ENCODE measurements around the gene SMYD3. TPM values are rescaled to one million over a fixed set of nuclear protein-coding genes. Genes with fewer than 3 reads are reported as not detected.

Gene SMYD3
- total and polyA plus RNA-seq, 4 donors, result 10.5 to 40.1 (median 32.5) TPM

- 50 to 76% methylated on average over 4 of the region's 4 CpGs for WGBS, 2 donors
- Histone ChIP-seq H3K4me1 (ENCODE audit: control insufficient read depth in 5 of 5, insufficient read depth in 5 of 5, low read length in 5 of 5) (no peaks in the 10 kb centered on the region), H3K9me3 (ENCODE audit: control insufficient read depth in 4 of 4, insufficient read depth in 3 of 4, low read length in 3 of 4) (no peaks in the 10 kb centered on the region), H3K4me3 (no peak overlapping the region), H3K9ac (ENCODE audit: insufficient read depth in 1 of 2, low read length in 2 of 2) (no peak overlapping the region), H3K36me3 (ENCODE audit: control insufficient read depth in 4 of 4, insufficient read depth in 4 of 4, low read length in 4 of 4) (no peaks in the 10 kb centered on the region), H3K27me3 (ENCODE audit: control insufficient read depth in 3 of 3, insufficient read depth in 3 of 3, low read length in 2 of 3) (no peaks in the 10 kb centered on the region), H3K27ac (ENCODE audit: low read depth in 1 of 2, low read length in 1 of 2) (no peak overlapping the region)
- DNase-seq (no peak), ATAC-seq (ENCODE audit: insufficient read depth, low FRiP score) (no peak)
- no peak for TF ChIP-seq CTCF (IDR thresholded peaks at IDR 0.05; ENCODE audit: control extremely low read depth, extremely low read depth)
These were observed 414.9 kb downstream of the SMYD3 start for GRCh38 chr1:246092136-246092535.

- WGBS, 2 donors, result 74 to 78% methylated on average over 4 of the region's 4 CpGs
- no peaks in the 10 kb centered on the region for H3K4me1 ChIP-seq (ENCODE audit: control insufficient read depth in 5 of 5, insufficient read depth in 5 of 5, low read length in 5 of 5)
- H3K9me3 ChIP-seq (ENCODE audit: control insufficient read depth in 4 of 4, insufficient read depth in 3 of 4, low read length in 3 of 4), result no peaks in the 10 kb centered on the region
- DNase-seq (no peak), ATAC-seq (ENCODE audit: insufficient read depth, low FRiP score) (no peak)
- H3K27me3 ChIP-seq (ENCODE audit: control insufficient read depth in 3 of 3, insufficient read depth in 3 of 3, low read length in 2 of 3), result no peaks in the 10 kb centered on the region
- H3K36me3 ChIP-seq (ENCODE audit: control insufficient read depth in 4 of 4, insufficient read depth in 4 of 4, low read length in 4 of 4), result no peaks in the 10 kb centered on the region
- TF ChIP-seq CTCF (IDR thresholded peaks at IDR 0.05; ENCODE audit: control extremely low read depth, extremely low read depth), result no peak
- no peak overlapping the region for H3K9ac ChIP-seq (ENCODE audit: insufficient read depth in 1 of 2, low read length in 2 of 2)
- H3K4me3 ChIP-seq, result no peak overlapping the region
- H3K27ac ChIP-seq (ENCODE audit: low read depth in 1 of 2, low read length in 1 of 2), result no peak overlapping the region
These were observed 415.6 kb downstream of the SMYD3 start for GRCh38 chr1:246091477-246091876.

GRCh38 chr1:246086191-246086590, 420.9 kb downstream of the SMYD3 start:
- no peak for DNase-seq
- Histone ChIP-seq H3K9ac (ENCODE audit: insufficient read depth in 1 of 2, low read length in 2 of 2) (no peak overlapping the region), H3K36me3 (ENCODE audit: control insufficient read depth in 4 of 4, insufficient read depth in 4 of 4, low read length in 4 of 4) (no peaks in the 10 kb centered on the region), H3K9me3 (ENCODE audit: control insufficient read depth in 4 of 4, insufficient read depth in 3 of 4, low read length in 3 of 4) (peaks cover 0 to 4% (median 1%) of the 10 kb centered on the region in 4 donors), H3K4me1 (ENCODE audit: control insufficient read depth in 5 of 5, insufficient read depth in 5 of 5, low read length in 5 of 5) (no peaks in the 10 kb centered on the region), H3K4me3 (no peak overlapping the region), H3K27me3 (ENCODE audit: control insufficient read depth in 3 of 3, insufficient read depth in 3 of 3, low read length in 2 of 3) (no peaks in the 10 kb centered on the region), H3K27ac (ENCODE audit: low read depth in 1 of 2, low read length in 1 of 2) (no peak overlapping the region)
- no peak for ATAC-seq (ENCODE audit: insufficient read depth, low FRiP score)
- no peak for TF ChIP-seq CTCF (IDR thresholded peaks at IDR 0.05; ENCODE audit: control extremely low read depth, extremely low read depth)
- WGBS, 2 donors, result 97 to 98% methylated on average over 5 of the region's 5 CpGs

- Histone ChIP-seq H3K9me3 (ENCODE audit: control insufficient read depth in 4 of 4, insufficient read depth in 3 of 4, low read length in 3 of 4) (peaks cover 0 to 6% (median 2%) of the 10 kb centered on the region in 4 donors), H3K4me1 (ENCODE audit: control insufficient read depth in 5 of 5, insufficient read depth in 5 of 5, low read length in 5 of 5) (no peaks in the 10 kb centered on the region), H3K9ac (ENCODE audit: insufficient read depth in 1 of 2, low read length in 2 of 2) (no peak overlapping the region), H3K27ac (ENCODE audit: low read depth in 1 of 2, low read length in 1 of 2) (no peak overlapping the region), H3K36me3 (ENCODE audit: control insufficient read depth in 4 of 4, insufficient read depth in 4 of 4, low read length in 4 of 4) (no peaks in the 10 kb centered on the region), H3K4me3 (no peak overlapping the region), H3K27me3 (ENCODE audit: control insufficient read depth in 3 of 3, insufficient read depth in 3 of 3, low read length in 2 of 3) (no peaks in the 10 kb centered on the region)
- 96 to 97% methylated on average over 5 to 9 of the region's 9 CpGs for WGBS, 2 donors
- no peak for TF ChIP-seq CTCF (IDR thresholded peaks at IDR 0.05; ENCODE audit: control extremely low read depth, extremely low read depth)
- ATAC-seq (ENCODE audit: insufficient read depth, low FRiP score), result no peak
- DNase-seq, result no peak
These were observed 423.7 kb downstream of the SMYD3 start for GRCh38 chr1:246083416-246083815.
